Inferior parietal cortex (tissue), 1 donor: ENCODE measurements around the gene POLR1A.

Experiments
- DNase-seq: peaks from one replicate; pipeline ENCODE4 v3.0.0-alpha.2; 2016; ENCODE audit errors: extremely low spot score

Gene POLR1A

GRCh38 chr2:86037795-86038192, 67.9 kb downstream of the POLR1A start:
- no peak for DNase-seq

- DNase-seq = no peak
Measured at GRCh38 chr2:86037141-86037794, 68.4 kb downstream of the POLR1A start.

- no peak for DNase-seq
Measured at GRCh38 chr2:86036669-86037138, 69.0 kb downstream of the POLR1A start.

- peak; percentile 62 for DNase-seq
Measured at GRCh38 chr2:86035883-86036668, 69.6 kb downstream of the POLR1A start.

- no peak for DNase-seq
Measured at GRCh38 chr2:86035376-86035882, 70.3 kb downstream of the POLR1A start.

- DNase-seq = no peak
Measured at GRCh38 chr2:86033751-86034692, 71.7 kb downstream of the POLR1A start.

GRCh38 chr2:86032861-86033595, 72.7 kb downstream of the POLR1A start:
- DNase-seq = no peak

- no peak for DNase-seq
Measured at GRCh38 chr2:86031606-86032005, 74.1 kb downstream of the POLR1A start.

- no peak for DNase-seq
Measured at GRCh38 chr2:86031151-86031550, 74.5 kb downstream of the POLR1A start.

- no peak for DNase-seq
Measured at GRCh38 chr2:86029873-86030272, 75.8 kb downstream of the POLR1A start.

GRCh38 chr2:86028766-86029381, 76.8 kb downstream of the POLR1A start:
- no peak for DNase-seq

GRCh38 chr2:86027922-86028765, 77.5 kb downstream of the POLR1A start:
- DNase-seq = no peak

- DNase-seq = no peak
Measured at GRCh38 chr2:86027196-86027921, 78.3 kb downstream of the POLR1A start.

GRCh38 chr2:86026744-86027065, 79.0 kb downstream of the POLR1A start:
- DNase-seq = no peak

- DNase-seq = no peak
Measured at GRCh38 chr2:86025976-86026743, 79.5 kb downstream of the POLR1A start.

GRCh38 chr2:86025229-86025820, 80.4 kb downstream of the POLR1A start:
- DNase-seq = peak; percentile 46

- DNase-seq = no peak
Measured at GRCh38 chr2:86023366-86023712, 82.3 kb downstream of the POLR1A start.
